Tibial nerve (tissue), 4 donors: ENCODE measurements around the gene NEU4. TPM values are rescaled to one million over a fixed set of nuclear protein-coding genes. Genes with fewer than 3 reads are reported as not detected.
"Not testable (repeated sequence)": the region's sequence is repeated elsewhere in the genome, so short reads cannot be mapped to it uniquely, and the experiment has no call there.

ENCODE experiments used
- DNase-seq, 2 donors: peaks; one replicate each; pipeline ENCODE4 v3.0.0-alpha.2; 2019; ENCODE audit warnings: low spot score in 2 of 2
- H3K27ac ChIP-seq, 4 donors: fragments of 200-600 bp; sonication (generic) in 3 of 4; one replicate each; pipeline ENCODE4 v1.5.1; 2017 to 2019; ENCODE audit warnings: mild to moderate bottlenecking in 1 of 4
- H3K27me3 ChIP-seq, 2 donors: fragments of 200-600 bp; sonication (generic) in 1 of 2; one replicate each; pipeline versions ENCODE4 v1.5.1 to v1.6.0; 2017 to 2019
- H3K36me3 ChIP-seq, 3 donors: fragments of 200-600 bp; sonication (generic); one replicate each; pipeline ENCODE4 v1.5.1; 2018 to 2019
- H3K4me1 ChIP-seq, 4 donors: fragments of 200-600 bp; sonication (generic) in 3 of 4; one replicate each; pipeline ENCODE4 v1.5.1; 2017 to 2019
- H3K4me3 ChIP-seq, 4 donors: fragments of 200-600 bp; sonication (generic) in 3 of 4; one replicate each; pipeline ENCODE4 v1.5.1; 2017 to 2019; ENCODE audit warnings: mild to moderate bottlenecking in 1 of 4, moderate library complexity in 1 of 4
- H3K9me3 ChIP-seq, 4 donors: fragments of 200-600 bp; sonication (generic) in 3 of 4; one replicate each; pipeline ENCODE4 v1.5.1; 2017 to 2019
- CTCF ChIP-seq, 5 experiments: fragments of 200-600 bp in 3 of 5; fragments of 450-650 bp in 2 of 5; sonication (generic) in 3 of 5; IDR thresholded peaks; one replicate each; pipeline ENCODE4 v1.5.1; 2016 to 2019; ENCODE audit warnings: antibody characterized with exemption in 5 of 5, mild to moderate bottlenecking in 3 of 5, moderate library complexity in 2 of 5
- EP300 ChIP-seq, 2 donors: sonication (generic); formaldehyde crosslinking; IDR thresholded peaks; one replicate each; pipeline ENCODE4 v1.6.1; 2017; ENCODE audit warnings: antibody characterized with exemption in 2 of 2, mild to moderate bottlenecking in 1 of 2
- POLR2A ChIP-seq, 2 donors: fragments of 450-650 bp; IDR thresholded peaks; one replicate each; pipeline ENCODE4 v1.6.1; 2017; ENCODE audit warnings: antibody characterized with exemption in 2 of 2, mild to moderate bottlenecking in 2 of 2, moderate library complexity in 2 of 2
- WGBS, 2 donors: methylation state at CpG; one replicate each; pipeline ENCODE4 v1.1.5; 2018; 5-methylcytosine and 5-hydroxymethylcytosine counted together
- total RNA-seq, 4 donors: library from RNA; depleted of rRNA; stranded (reverse); fragments of >200 nt; gene quantifications; one replicate each; pipeline ENCODE4 v1.1.0, GENCODE V29; 2016

Gene NEU4
- total RNA-seq, 4 donors from 2014 or later, result 1.1 to 1.6 TPM; not detected in 2

GRCh38 chr2:241801611-241802420 lies 7.2 kb upstream of the NEU4 start:
- 78 to 81% methylated on average over 13 to 44 of the region's 44 CpGs for WGBS, 2 donors
- H3K4me3 ChIP-seq, result no peak overlapping the region
- DNase-seq, result no peak
- H3K36me3 ChIP-seq, result no peaks in the 10 kb centered on the region
- no peaks in the 10 kb centered on the region for H3K9me3 ChIP-seq
- peaks cover 0 to 19% of the 10 kb centered on the region in 2 donors for H3K27me3 ChIP-seq
- TF ChIP-seq EP300 (IDR thresholded peaks at IDR 0.05) (no peak), POLR2A (IDR thresholded peaks at IDR 0.05) (no peak), CTCF (IDR thresholded peaks at IDR 0.05) (no peak)
- H3K4me1 ChIP-seq, result peaks cover 0 to 24% (median 14%) of the 10 kb centered on the region in 4 donors
- H3K27ac ChIP-seq, result no peak overlapping the region

DNA sequence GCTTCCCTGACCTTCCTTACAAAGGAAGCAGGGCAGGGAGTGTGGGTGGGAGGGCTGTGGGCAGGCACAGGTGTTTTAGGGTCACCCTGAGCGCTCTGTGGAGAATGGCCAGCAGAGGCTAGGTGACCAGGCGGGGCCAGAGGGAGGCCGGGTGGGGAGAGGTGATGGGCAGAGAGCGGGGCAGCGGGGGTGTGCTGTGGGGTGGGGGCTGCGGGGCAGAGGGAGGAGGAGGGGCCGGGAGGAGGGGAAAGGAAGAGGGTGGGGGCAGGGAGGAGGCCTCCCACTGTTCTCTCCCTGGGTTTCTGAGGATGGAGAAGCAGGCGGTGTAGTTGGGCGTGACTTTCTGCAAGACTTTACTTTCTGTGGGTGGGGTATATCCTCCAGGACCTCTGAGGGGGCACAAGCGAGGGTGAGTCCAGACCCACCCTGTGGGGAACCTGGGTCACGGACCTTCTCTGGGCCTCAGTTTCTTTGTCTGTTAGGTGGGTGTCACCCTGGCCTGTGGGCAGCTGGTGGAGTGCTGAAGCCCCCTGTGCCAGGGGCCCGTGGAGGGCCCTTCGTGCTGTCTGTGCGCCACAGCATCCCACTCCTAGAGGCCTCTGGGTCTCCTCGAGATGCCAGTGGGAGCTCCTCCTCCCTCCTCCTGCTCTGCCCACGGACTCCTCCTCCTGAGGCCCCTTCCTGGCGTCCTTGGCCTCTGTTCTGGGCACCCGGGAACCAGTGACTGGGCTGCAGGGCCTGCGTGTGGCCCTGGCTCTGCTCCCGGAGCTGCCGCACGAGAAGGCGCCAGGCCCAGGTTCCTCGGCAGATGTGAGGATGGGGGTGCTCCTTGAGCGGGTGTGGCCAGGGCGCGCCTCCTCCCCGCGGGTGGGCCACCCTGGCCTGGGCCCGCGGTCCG lies 6.3 kb upstream of the NEU4 start:
- no peak for DNase-seq
- Histone ChIP-seq H3K27ac (no peak overlapping the region), H3K9me3 (no peaks in the 10 kb centered on the region), H3K4me3 (peak overlapping the region in 2 of 4 donors; percentile 34 to 49), H3K27me3 (peaks cover 0 to 19% of the 10 kb centered on the region in 2 donors), H3K36me3 (no peaks in the 10 kb centered on the region), H3K4me1 (peaks cover 0 to 24% (median 14%) of the 10 kb centered on the region in 4 donors)
- 61 to 65% methylated on average over 19 to 32 of the region's 32 CpGs for WGBS, 2 donors
- TF ChIP-seq CTCF (IDR thresholded peaks at IDR 0.05) (no peak), POLR2A (IDR thresholded peaks at IDR 0.05) (no peak)

DNA sequence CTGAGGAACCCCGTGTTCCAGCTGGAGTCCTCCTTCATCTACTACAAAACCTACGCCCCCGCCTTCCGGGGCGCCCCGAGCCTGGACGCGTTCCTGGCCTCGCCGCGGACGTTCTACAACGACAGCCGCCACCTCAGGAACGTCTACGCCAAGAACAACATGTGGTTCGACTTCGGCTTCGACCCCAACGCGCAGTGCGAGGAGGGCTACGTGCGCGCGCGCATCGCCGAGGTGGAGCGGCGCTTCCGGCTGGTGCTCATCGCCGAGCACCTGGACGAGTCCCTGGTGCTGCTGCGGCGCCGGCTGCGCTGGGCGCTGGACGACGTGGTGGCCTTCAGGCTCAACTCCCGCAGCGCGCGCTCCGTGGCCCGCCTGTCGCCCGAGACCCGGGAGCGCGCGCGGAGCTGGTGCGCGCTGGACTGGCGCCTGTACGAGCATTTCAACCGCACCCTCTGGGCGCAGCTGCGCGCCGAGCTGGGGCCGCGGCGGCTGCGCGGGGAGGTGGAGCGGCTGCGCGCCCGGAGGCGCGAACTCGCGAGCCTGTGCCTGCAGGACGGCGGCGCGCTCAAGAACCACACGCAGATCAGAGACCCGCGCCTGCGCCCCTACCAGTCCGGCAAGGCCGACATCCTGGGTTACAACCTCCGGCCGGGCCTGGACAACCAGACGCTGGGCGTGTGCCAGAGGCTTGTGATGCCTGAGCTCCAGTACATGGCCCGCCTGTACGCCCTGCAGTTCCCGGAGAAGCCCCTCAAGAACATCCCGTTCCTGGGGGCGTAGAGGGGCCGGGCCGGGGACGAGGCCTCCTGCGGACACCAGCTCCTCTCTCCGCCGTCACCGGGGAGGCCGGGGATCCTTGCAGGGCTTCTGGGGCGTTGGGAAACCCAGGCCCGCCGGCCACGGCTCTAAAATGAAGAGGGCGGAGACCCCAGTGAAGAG lies 5.3 kb upstream of the NEU4 start:
- Histone ChIP-seq H3K9me3 (no peaks in the 10 kb centered on the region), H3K27me3 (peaks cover 0 to 19% of the 10 kb centered on the region in 2 donors), H3K36me3 (no peaks in the 10 kb centered on the region), H3K4me1 (peaks cover 0 to 29% (median 14%) of the 10 kb centered on the region in 4 donors), H3K4me3 (peak overlapping the region; percentile 21 to 49 (median 37)), H3K27ac (peak overlapping the region in 1 of 4 donors; percentile 42)
- peak in 1 of 2 donors; percentile 22 for DNase-seq
- WGBS, 2 donors, result 9 to 11% methylated on average over 23 to 73 of the region's 109 CpGs
- no peak for TF ChIP-seq CTCF (IDR thresholded peaks at IDR 0.05)
- no peak for TF ChIP-seq EP300 (IDR thresholded peaks at IDR 0.05)
- no peak for TF ChIP-seq POLR2A (IDR thresholded peaks at IDR 0.05)

GRCh38 chr2:241804326-241805229 lies 4.4 kb upstream of the NEU4 start:
- Histone ChIP-seq H3K4me1 (peaks cover 0 to 29% (median 14%) of the 10 kb centered on the region in 4 donors), H3K36me3 (no peaks in the 10 kb centered on the region), H3K27me3 (peaks cover 0 to 19% of the 10 kb centered on the region in 2 donors), H3K9me3 (no peaks in the 10 kb centered on the region), H3K27ac (peak overlapping the region in 1 of 4 donors; percentile 42), H3K4me3 (peak overlapping the region; percentile 21 to 49 (median 37))
- 21 to 32% methylated on average over 17 to 22 of the region's 35 CpGs for WGBS, 2 donors
- no peak for TF ChIP-seq POLR2A (IDR thresholded peaks at IDR 0.05)
- no peak for TF ChIP-seq CTCF (IDR thresholded peaks at IDR 0.05)
- TF ChIP-seq EP300 (IDR thresholded peaks at IDR 0.05), result no peak
- DNase-seq, result peak in 1 of 2 donors; percentile 12

DNA sequence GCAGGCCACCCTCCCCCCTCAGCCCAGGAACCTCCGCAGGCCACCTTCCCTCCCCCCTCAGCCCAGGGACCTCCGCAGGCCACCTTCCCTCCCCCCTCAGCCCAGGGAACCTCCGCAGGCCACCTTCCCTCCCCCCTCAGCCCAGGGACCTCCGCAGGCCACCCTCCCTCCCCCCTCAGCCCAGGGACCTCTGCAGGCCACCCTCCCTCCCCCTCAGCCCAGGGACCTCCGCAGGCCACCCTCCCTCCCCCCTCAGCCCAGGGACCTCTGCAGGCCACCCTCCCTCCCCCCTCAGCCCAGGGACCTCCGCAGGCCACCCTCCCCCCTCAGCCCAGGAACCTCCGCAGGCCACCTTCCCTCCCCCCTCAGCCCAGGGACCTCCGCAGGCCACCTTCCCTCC lies 2.8 kb upstream of the NEU4 start:
- Histone ChIP-seq H3K4me1 (peaks cover 0 to 38% (median 14%) of the 10 kb centered on the region in 4 donors), H3K27me3 (peaks cover 0 to 19% of the 10 kb centered on the region in 2 donors)
- WGBS, 2 donors, result no CpG with 5 or more reads among the region's 8 CpGs
- not testable (repeated sequence) for H3K4me3 ChIP-seq, DNase-seq, H3K27ac ChIP-seq, H3K9me3 ChIP-seq, H3K36me3 ChIP-seq
